Measurements from ENCODE around the gene NLGN1.

NLGN1 gene

GRCh38 chr3:173773800-173774199 lies 376.3 kb downstream of the NLGN1 start:
- TF ChIP-seq CTCF (IDR thresholded peaks at IDR 0.05; ENCODE audit: insufficient read depth, low read depth, low read length, missing control alignments): no peak
- no peak for DNase-seq (ENCODE audit: low read depth)
- no peak overlapping the region for H3K4me3 ChIP-seq (ENCODE audit: low read depth, low read length)

- H3K4me3 ChIP-seq (ENCODE audit: low read depth, low read length): no peak overlapping the region
- TF ChIP-seq CTCF (IDR thresholded peaks at IDR 0.05; ENCODE audit: insufficient read depth, low read depth, low read length, missing control alignments): no peak
- DNase-seq (ENCODE audit: low read depth): no peak
Measured at GRCh38 chr3:173774294-173774693, 376.8 kb downstream of the NLGN1 start.

GRCh38 chr3:173778251-173778650 lies 380.7 kb downstream of the NLGN1 start:
- no peak for DNase-seq (ENCODE audit: low read depth)
- no peak overlapping the region for H3K4me3 ChIP-seq (ENCODE audit: low read depth, low read length)
- TF ChIP-seq CTCF (IDR thresholded peaks at IDR 0.05; ENCODE audit: insufficient read depth, low read depth, low read length, missing control alignments): no peak

GRCh38 chr3:173780067-173780466 lies 382.5 kb downstream of the NLGN1 start:
- no peak for DNase-seq (ENCODE audit: low read depth)
- TF ChIP-seq CTCF (IDR thresholded peaks at IDR 0.05; ENCODE audit: insufficient read depth, low read depth, low read length, missing control alignments): no peak
- no peak overlapping the region for H3K4me3 ChIP-seq (ENCODE audit: low read depth, low read length)

GRCh38 chr3:173785004-173785403 lies 387.5 kb downstream of the NLGN1 start:
- no peak for DNase-seq (ENCODE audit: low read depth)
- no peak for TF ChIP-seq CTCF (IDR thresholded peaks at IDR 0.05; ENCODE audit: insufficient read depth, low read depth, low read length, missing control alignments)
- H3K4me3 ChIP-seq (ENCODE audit: low read depth, low read length): no peak overlapping the region

- TF ChIP-seq CTCF (IDR thresholded peaks at IDR 0.05; ENCODE audit: insufficient read depth, low read depth, low read length, missing control alignments): no peak
- DNase-seq (ENCODE audit: low read depth): no peak
- no peak overlapping the region for H3K4me3 ChIP-seq (ENCODE audit: low read depth, low read length)
Measured at GRCh38 chr3:173789530-173790162, 392.1 kb downstream of the NLGN1 start.

- no peak for DNase-seq (ENCODE audit: low read depth)
- no peak for TF ChIP-seq CTCF (IDR thresholded peaks at IDR 0.05; ENCODE audit: insufficient read depth, low read depth, low read length, missing control alignments)
- no peak overlapping the region for H3K4me3 ChIP-seq (ENCODE audit: low read depth, low read length)
Measured at GRCh38 chr3:173793963-173794362, 396.4 kb downstream of the NLGN1 start.

Measured in GM12865 (cell line).